Measurements from ENCODE around the gene KCTD19.
A peak's percentile ranks its signal among the peaks of the same experiment; 100 is the strongest.

The KCTD19 gene

GRCh38 chr16:67281536-67282446 lies 44.8 kb downstream of the KCTD19 start:
- no peak for DNase-seq

- DNase-seq: no peak
Observed at GRCh38 chr16:67280090-67281015, 46.2 kb downstream of the KCTD19 start.

GRCh38 chr16:67279296-67280089 lies 47.0 kb downstream of the KCTD19 start, which contains the start of gene PLEKHG4:
TSS of gene PLEKHG4 (plus strand) at chr16:67279532. CDS start at chr16:67280045, 513 bp downstream.
- peak; percentile 47 for DNase-seq

GRCh38 chr16:67278773-67279295 lies 47.7 kb downstream of the KCTD19 start:
- DNase-seq: peak; percentile 21

- DNase-seq: no peak
Observed at GRCh38 chr16:67277999-67278772, 48.4 kb downstream of the KCTD19 start.

- DNase-seq: no peak
Observed at GRCh38 chr16:67277294-67277998, 49.1 kb downstream of the KCTD19 start.

- DNase-seq: no peak
Observed at GRCh38 chr16:67275321-67275720, 51.2 kb downstream of the KCTD19 start.

- no peak for DNase-seq
Observed at GRCh38 chr16:67271446-67271845, 55.1 kb downstream of the KCTD19 start.

GRCh38 chr16:67270931-67271338 lies 55.6 kb downstream of the KCTD19 start:
- no peak for DNase-seq

GRCh38 chr16:67269766-67270165 lies 56.8 kb downstream of the KCTD19 start:
- no peak for DNase-seq

- no peak for DNase-seq
Observed at GRCh38 chr16:67268136-67268579, 58.4 kb downstream of the KCTD19 start.

GRCh38 chr16:67265834-67266233 lies 60.7 kb downstream of the KCTD19 start:
- no peak for DNase-seq

GRCh38 chr16:67264866-67265265 lies 61.7 kb downstream of the KCTD19 start:
- DNase-seq: no peak

GRCh38 chr16:67264277-67264676 lies 62.3 kb downstream of the KCTD19 start:
- DNase-seq: no peak

- no peak for DNase-seq
Observed at GRCh38 chr16:67263201-67263600, 63.3 kb downstream of the KCTD19 start.

GRCh38 chr16:67260426-67261063 lies 66.0 kb downstream of the KCTD19 start:
- peak; percentile 75 for DNase-seq

GRCh38 chr16:67259705-67260104 lies 66.8 kb downstream of the KCTD19 start:
- no peak for DNase-seq

GRCh38 chr16:67258161-67258835 lies 68.2 kb downstream of the KCTD19 start:
- DNase-seq: no peak

GRCh38 chr16:67257486-67258160 lies 68.9 kb downstream of the KCTD19 start:
- no peak for DNase-seq
